ENCODE results near the gene HAUS5. TPM values are rescaled to one million over a fixed set of nuclear protein-coding genes. Genes with fewer than 3 reads are reported as not detected.

The HAUS5 gene
- total RNA-seq, 2 experiments from 2014 or later = 53.3 to 62.3 TPM

Other genes starting within 250 kb of the HAUS5 start
- gene GPR42, start 241.7 kb upstream of the HAUS5 start, total RNA-seq = not detected
- gene FFAR2, start 164.5 kb upstream of the HAUS5 start, total RNA-seq = not detected
- gene KRTDAP, start 122.3 kb upstream of the HAUS5 start, total RNA-seq = not detected
- gene DMKN, start 99.1 kb upstream of the HAUS5 start, total RNA-seq = not detected
- not detected for gene SBSN, start 84.4 kb upstream of the HAUS5 start, total RNA-seq
- not detected for gene GAPDHS, start 79.3 kb upstream of the HAUS5 start, total RNA-seq
- 10 to 100 TPM; 53.3 to 54.1 TPM for gene TMEM147, start 67.1 kb upstream of the HAUS5 start, total RNA-seq
- gene ATP4A, start 49.1 kb upstream of the HAUS5 start, total RNA-seq = not detected
- not detected for gene PMIS2, start 26.6 kb upstream of the HAUS5 start, total RNA-seq
- gene RBM42, start 16.3 kb downstream of the HAUS5 start, total RNA-seq = 100 to 1,000 TPM; 118 to 119 TPM
- gene ETV2, start 29.0 kb downstream of the HAUS5 start, total RNA-seq = 1 to 10 TPM in 1 of 2 experiments, under 1 TPM in 1; 0.68 to 1.6 TPM
- 100 to 1,000 TPM; 471 to 518 TPM for gene COX6B1, start 35.6 kb downstream of the HAUS5 start, total RNA-seq
- under 1 TPM; 0.63 to 0.82 TPM for gene UPK1A, start 53.8 kb downstream of the HAUS5 start, total RNA-seq
- 10 to 100 TPM; 37.4 to 41.4 TPM for gene ZBTB32, start 91.8 kb downstream of the HAUS5 start, total RNA-seq
- 10 to 100 TPM; 58.0 to 64.3 TPM for gene KMT2B, start 105.3 kb downstream of the HAUS5 start, total RNA-seq
- gene IGFLR1, start 129.7 kb downstream of the HAUS5 start, total RNA-seq = 10 to 100 TPM; 29.9 to 37.1 TPM
- gene U2AF1L4, start 132.7 kb downstream of the HAUS5 start, total RNA-seq = 10 to 100 TPM; 23.3 to 24.0 TPM
- gene PSENEN, start 132.9 kb downstream of the HAUS5 start, total RNA-seq = 10 to 100 TPM; 44.1 to 48.2 TPM
- 10 to 100 TPM; 10.5 to 12.4 TPM for gene LIN37, start 135.8 kb downstream of the HAUS5 start, total RNA-seq
- gene HSPB6, start 144.3 kb downstream of the HAUS5 start, total RNA-seq = under 1 TPM in 1 of 2 experiments, not detected in 1; 0.65 TPM
- gene PROSER3, start 145.4 kb downstream of the HAUS5 start, total RNA-seq = 10 to 100 TPM; 48.0 to 54.6 TPM
- 10 to 100 TPM; 66.6 to 71.0 TPM for gene ARHGAP33, start 162.8 kb downstream of the HAUS5 start, total RNA-seq
- gene PRODH2, start 200.1 kb downstream of the HAUS5 start, total RNA-seq = not detected
- gene NPHS1, start 239.8 kb downstream of the HAUS5 start, total RNA-seq = not detected
- gene KIRREL2, start 244.2 kb downstream of the HAUS5 start, total RNA-seq = 1 to 10 TPM; 1.9 to 2.2 TPM